GM12891 (cell line): ENCODE measurements around the gene B3GALT5.

Experiments used
- PAX5 ChIP-seq: IDR thresholded peaks from 2 replicates; pipeline ENCODE4 v1.6.1; 2011; ENCODE audit warnings: low read length, moderate library complexity, mild to moderate bottlenecking; ENCODE audit not compliant: insufficient read depth, severe bottlenecking
- POLR2A ChIP-seq: IDR thresholded peaks from 2 replicates; pipeline ENCODE4 v1.6.1; 2011; ENCODE audit warnings: low read depth, low read length, control low read depth
- POLR2AphosphoS5 ChIP-seq: IDR thresholded peaks from 2 replicates; pipeline ENCODE4 v1.6.1; 2011; ENCODE audit warnings: low read depth, low read length, control low read depth
- POU2F2 ChIP-seq: IDR thresholded peaks from 2 replicates; pipeline ENCODE4 v1.6.1; 2011; ENCODE audit warnings: low read depth, mild to moderate bottlenecking, control low read depth, low read length, moderate library complexity
- SPI1 ChIP-seq: IDR thresholded peaks from 2 replicates; pipeline ENCODE4 v1.6.1; 2011; ENCODE audit warnings: low read depth, low read length, control low read depth
- TAF1 ChIP-seq: IDR thresholded peaks from 2 replicates; pipeline ENCODE4 v1.6.1; 2011; ENCODE audit warnings: low read depth, low read length, control low read depth

DNA sequence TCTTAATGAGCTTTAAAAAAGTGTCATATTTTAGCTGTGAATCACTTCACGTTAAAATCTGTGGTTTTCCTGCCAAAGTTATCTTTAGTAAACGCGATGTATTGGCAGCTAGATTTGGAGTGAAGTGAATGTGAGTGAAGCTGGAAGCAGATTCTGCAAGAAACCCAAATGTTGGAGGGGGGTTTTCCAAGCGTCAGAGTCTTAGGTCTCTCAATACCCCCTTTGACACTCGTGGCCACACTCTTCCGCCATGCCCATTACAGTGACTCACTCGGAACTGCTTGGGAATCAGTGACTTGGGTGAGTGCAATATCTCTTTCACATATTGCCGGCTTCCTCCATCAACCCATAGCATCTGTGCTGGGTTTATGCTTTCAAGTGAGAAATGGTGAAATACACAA is 17.5 kb downstream of the B3GALT5 start:
- no peak for TF ChIP-seq TAF1
- no peak for TF ChIP-seq POLR2A
- no peak for TF ChIP-seq SPI1
- TF ChIP-seq POLR2AphosphoS5: no peak
- TF ChIP-seq PAX5: no peak
- TF ChIP-seq POU2F2: no peak
